Trophoblast cell (in vitro differentiated cells and primary cell): ENCODE data around the gene RAD52.
A peak's percentile ranks its signal among the peaks of the same experiment; 100 is the strongest.

Source experiments
- DNase-seq, 2 donors: peaks; one replicate each; pipeline ENCODE4 v3.0.0-alpha.2; 2016
- H2AFZ ChIP-seq: 2 replicates; pipeline ENCODE4 v1.6.1; 2013; ENCODE audit warnings: low read length, moderate library complexity, mild to moderate bottlenecking; ENCODE audit not compliant: insufficient read depth, poor library complexity
- H2AK5ac ChIP-seq: 2 replicates; pipeline ENCODE4 v1.6.1; 2013; ENCODE audit warnings: mild to moderate bottlenecking, low read length
- H2BK120ac ChIP-seq: 2 replicates; pipeline ENCODE4 v1.6.1; 2013; ENCODE audit warnings: low read length, mild to moderate bottlenecking, moderate library complexity; ENCODE audit not compliant: insufficient read depth, poor library complexity
- H2BK12ac ChIP-seq: 2 replicates; pipeline ENCODE4 v1.6.1; 2013; ENCODE audit warnings: mild to moderate bottlenecking, low read length, moderate library complexity
- H2BK5ac ChIP-seq: 2 replicates; pipeline ENCODE4 v1.6.1; 2013; ENCODE audit warnings: low read length, low read depth, moderate library complexity, mild to moderate bottlenecking; ENCODE audit not compliant: poor library complexity
- H3K14ac ChIP-seq: 2 replicates; pipeline ENCODE4 v1.6.1; 2013; ENCODE audit warnings: mild to moderate bottlenecking, low read length
- H3K18ac ChIP-seq: 2 replicates; pipeline ENCODE4 v1.6.1; 2013; ENCODE audit warnings: mild to moderate bottlenecking, low read length
- H3K23ac ChIP-seq: 2 replicates; pipeline ENCODE4 v1.6.1; 2013; ENCODE audit warnings: low read length
- H3K27ac ChIP-seq: 2 replicates; pipeline ENCODE4 v1.5.1; 2013; ENCODE audit warnings: low read depth, mild to moderate bottlenecking, inconsistent platforms, low read length, moderate library complexity
- H3K27me3 ChIP-seq: 2 replicates; pipeline ENCODE4 v1.6.1; 2013; ENCODE audit warnings: inconsistent platforms, mild to moderate bottlenecking, low read length, moderate library complexity; ENCODE audit not compliant: insufficient read depth
- H3K36me3 ChIP-seq, 2 experiments: 1 replicate in 1 of 2; 2 replicates in 1 of 2; pipeline ENCODE4 v1.6.1; 2013; ENCODE audit warnings: low read length in 2 of 2, mild to moderate bottlenecking in 2 of 2, moderate library complexity in 1 of 2; ENCODE audit not compliant: insufficient read depth in 2 of 2, control insufficient read depth in 1 of 2
- H3K4ac ChIP-seq: 2 replicates; pipeline ENCODE4 v1.6.1; 2013; ENCODE audit warnings: low read depth, mild to moderate bottlenecking, low read length, moderate library complexity
- H3K4me1 ChIP-seq, 2 experiments: 1 replicate in 1 of 2; 2 replicates in 1 of 2; pipeline ENCODE4 v1.6.1; 2013; ENCODE audit warnings: low read length in 2 of 2, mild to moderate bottlenecking in 2 of 2, moderate library complexity in 1 of 2; ENCODE audit not compliant: insufficient read depth in 2 of 2, control insufficient read depth in 1 of 2
- H3K4me2 ChIP-seq: 2 replicates; pipeline ENCODE4 v1.6.1; 2013; ENCODE audit warnings: inconsistent platforms, mild to moderate bottlenecking, low read length, moderate library complexity
- H3K4me3 ChIP-seq: 2 replicates; pipeline ENCODE4 v1.5.1; 2013; ENCODE audit warnings: mild to moderate bottlenecking, low read depth, low read length, inconsistent platforms
- H3K79me1 ChIP-seq: one replicate; pipeline ENCODE4 v1.6.1; 2013; ENCODE audit warnings: low read length
- H3K79me2 ChIP-seq: 2 replicates; pipeline ENCODE4 v1.6.1; 2013; ENCODE audit warnings: low read length, mild to moderate bottlenecking; ENCODE audit not compliant: control insufficient read depth, insufficient read depth, poor library complexity
- H3K9ac ChIP-seq: 2 replicates; pipeline ENCODE4 v1.6.1; 2013; ENCODE audit warnings: mild to moderate bottlenecking, low read length
- H3K9me3 ChIP-seq: 2 replicates; pipeline ENCODE4 v1.6.1; 2013; ENCODE audit warnings: low read depth, mild to moderate bottlenecking, control low read depth, inconsistent platforms, low read length; ENCODE audit not compliant: insufficient read depth
- H4K12ac ChIP-seq: 2 replicates; pipeline ENCODE4 v1.6.1; 2013; ENCODE audit warnings: low read depth, mild to moderate bottlenecking, low read length, moderate library complexity
- H4K8ac ChIP-seq: 2 replicates; pipeline ENCODE4 v1.6.1; 2013; ENCODE audit warnings: low read depth, mild to moderate bottlenecking, low read length, moderate library complexity
- H4K91ac ChIP-seq: one replicate; pipeline ENCODE4 v1.6.1; 2013; ENCODE audit warnings: low read depth, mild to moderate bottlenecking, low read length, moderate library complexity
- WGBS: extraction: QIAGEN DNeasy Blood & Tissue Kit; methylation state at CpG from one replicate; pipeline ENCODE4 v1.1.7; 2013; ENCODE audit warnings: missing lambda C conversion rate; ENCODE audit not compliant: insufficient read length, insufficient coverage; ENCODE audit errors: extremely low coverage; 5-methylcytosine and 5-hydroxymethylcytosine counted together

RAD52 gene

GRCh38 chr12:912466-913235 lies 36.8 kb downstream of the RAD52 start:
- Histone ChIP-seq H2BK120ac (no peak overlapping the region), H2AFZ (no peak overlapping the region), H4K8ac (no peak overlapping the region), H3K27me3 (no peaks in the 10 kb centered on the region), H2AK5ac (no peak overlapping the region), H3K79me2 (no peaks in the 10 kb centered on the region), H3K4me2 (no peak overlapping the region), H2BK12ac (no peak overlapping the region), H2BK5ac (no peak overlapping the region), H3K18ac (no peak overlapping the region), H3K4me3 (no peak overlapping the region), H3K23ac (no peak overlapping the region), H3K4ac (no peak overlapping the region), H3K14ac (no peak overlapping the region), H3K79me1 (no peaks in the 10 kb centered on the region), H3K9me3 (no peaks in the 10 kb centered on the region), H3K4me1 (peaks cover 0 to 3% of the 10 kb centered on the region in 2 experiments), H3K27ac (no peak overlapping the region), H4K12ac (no peak overlapping the region), H3K9ac (no peak overlapping the region), H4K91ac (no peak overlapping the region), H3K36me3 (peaks cover 41 to 63% of the 10 kb centered on the region in 2 experiments)
- DNase-seq = peak in 1 of 2 donors; percentile 8
- WGBS = no CpG with 5 or more reads among the region's 7 CpGs

GRCh38 chr12:911191-911826 lies 38.2 kb downstream of the RAD52 start:
- no peak overlapping the region for H3K18ac ChIP-seq
- WGBS = no CpG with 5 or more reads among the region's 10 CpGs

GRCh38 chr12:910416-910815 lies 39.1 kb downstream of the RAD52 start:
- H3K27me3 ChIP-seq = no peaks in the 10 kb centered on the region
- peaks cover 34 to 66% of the 10 kb centered on the region in 2 experiments for H3K36me3 ChIP-seq
- H3K23ac ChIP-seq = no peak overlapping the region
- H3K9ac ChIP-seq = no peak overlapping the region
- H4K91ac ChIP-seq = no peak overlapping the region
- no peak overlapping the region for H2BK12ac ChIP-seq
- peaks cover 0 to 3% of the 10 kb centered on the region in 2 experiments for H3K4me1 ChIP-seq
- H4K8ac ChIP-seq = no peak overlapping the region
- no peak overlapping the region for H2BK120ac ChIP-seq
- H3K79me1 ChIP-seq = no peaks in the 10 kb centered on the region
- no peak overlapping the region for H2BK5ac ChIP-seq
- H3K18ac ChIP-seq = no peak overlapping the region
- no peak overlapping the region for H2AFZ ChIP-seq
- no peak overlapping the region for H4K12ac ChIP-seq
- H3K27ac ChIP-seq = no peak overlapping the region
- no peak overlapping the region for H3K4ac ChIP-seq
- no peak overlapping the region for H2AK5ac ChIP-seq
- no peak overlapping the region for H3K4me3 ChIP-seq
- no CpG with 5 or more reads among the region's 4 CpGs for WGBS
- no peaks in the 10 kb centered on the region for H3K79me2 ChIP-seq
- no peak overlapping the region for H3K4me2 ChIP-seq
- H3K14ac ChIP-seq = no peak overlapping the region
- DNase-seq = no peak
- H3K9me3 ChIP-seq = no peaks in the 10 kb centered on the region

More at GRCh38 chr12:911191-911826, 38.2 kb downstream of the RAD52 start:
- Histone ChIP-seq H3K27ac (no peak overlapping the region), H4K8ac (no peak overlapping the region), H3K79me1 (no peaks in the 10 kb centered on the region), H3K9ac (no peak overlapping the region), H3K27me3 (no peaks in the 10 kb centered on the region), H2AK5ac (no peak overlapping the region), H2BK120ac (no peak overlapping the region), H3K9me3 (no peaks in the 10 kb centered on the region), H2AFZ (no peak overlapping the region), H3K79me2 (no peaks in the 10 kb centered on the region), H3K14ac (no peak overlapping the region), H3K36me3 (peaks cover 34 to 62% of the 10 kb centered on the region in 2 experiments), H3K4me1 (peaks cover 0 to 3% of the 10 kb centered on the region in 2 experiments), H3K23ac (no peak overlapping the region), H4K91ac (no peak overlapping the region), H4K12ac (no peak overlapping the region), H3K4ac (no peak overlapping the region), H2BK5ac (no peak overlapping the region), H3K4me2 (no peak overlapping the region), H3K4me3 (no peak overlapping the region), H2BK12ac (no peak overlapping the region)
- no peak for DNase-seq

- H3K27ac ChIP-seq = no peak overlapping the region
- H4K12ac ChIP-seq = no peak overlapping the region
- H3K9me3 ChIP-seq = no peaks in the 10 kb centered on the region
- H3K14ac ChIP-seq = no peak overlapping the region
- H3K36me3 ChIP-seq = peaks cover 31 to 63% of the 10 kb centered on the region in 2 experiments
- H3K4me1 ChIP-seq = peaks cover 0 to 3% of the 10 kb centered on the region in 2 experiments
- no peak overlapping the region for H4K8ac ChIP-seq
- 100% methylated on average over 1 of the region's 3 CpGs for WGBS
- H3K18ac ChIP-seq = no peak overlapping the region
- no peaks in the 10 kb centered on the region for H3K79me2 ChIP-seq
- no peak overlapping the region for H3K9ac ChIP-seq
- no peak overlapping the region for H3K4ac ChIP-seq
- H2AFZ ChIP-seq = no peak overlapping the region
- H2BK120ac ChIP-seq = no peak overlapping the region
- DNase-seq = no peak
- H3K4me3 ChIP-seq = no peak overlapping the region
- no peak overlapping the region for H2AK5ac ChIP-seq
- H3K27me3 ChIP-seq = no peaks in the 10 kb centered on the region
- no peak overlapping the region for H4K91ac ChIP-seq
- H2BK5ac ChIP-seq = no peak overlapping the region
- H3K79me1 ChIP-seq = no peaks in the 10 kb centered on the region
- H3K23ac ChIP-seq = no peak overlapping the region
- no peak overlapping the region for H3K4me2 ChIP-seq
- H2BK12ac ChIP-seq = no peak overlapping the region
Observed at GRCh38 chr12:909861-910260, 39.6 kb downstream of the RAD52 start.
